GM12878 (cell line): ENCODE results near the gene MAN2B1. TPM values are rescaled to one million over a fixed set of nuclear protein-coding genes. Genes with fewer than 3 reads are reported as not detected.

Source experiments
- ATAC-seq: fragments of 200-7000 bp; cut with Tn5 transposase; 3 replicates; pipeline ENCODE4 v1.9.1; 2020; ENCODE audit warnings: mild to moderate bottlenecking, moderate library complexity
- BruUV-seq: library from RNA; stranded (reverse); fragments of 400-500 nt; replicated peaks from 2 replicates; lab custom pipeline; 2021; lab: Mats Ljungman, UMichigan
- CTCF ChIA-PET: fragments of 300-600 bp; sonication (Branson Sonifier 250); formaldehyde crosslinking; extraction: SDS; loops from one replicate; lab custom pipeline; 2021; ENCODE audit warnings: inconsistent platforms; lab: Yijun Ruan, JAX
- POLR2A ChIA-PET: fragments of 350-600 bp; formaldehyde crosslinking; extraction: SDS; loops from one replicate; lab custom pipeline; 2021; ENCODE audit warnings: inconsistent platforms; lab: Charles Lee
- RAD21 ChIA-PET: fragments of 300-600 bp; sonication (Branson Sonifier 250); formaldehyde crosslinking; loops from one replicate; lab custom pipeline; 2023; ENCODE audit warnings: antibody characterized with exemption; ENCODE audit not compliant: unreplicated experiment; lab: Charles Lee
- SMC1A ChIA-PET: fragments of 300-600 bp; sonication (Branson Sonifier 250); formaldehyde crosslinking; loops from one replicate; lab custom pipeline; 2023; ENCODE audit not compliant: unreplicated experiment, uncharacterized antibody; lab: Charles Lee
- DNase-seq: peaks from one replicate; pipeline ENCODE4 v3.0.0-alpha.2; 2011; ENCODE audit warnings: low read depth, low spot score
- FAIRE-seq: peaks from 3 replicates; lab custom pipeline; 2011; peaks lifted over from hg19 to GRCh38; lab: Jason Lieb, UNC
- H2AFZ ChIP-seq: 2 replicates; pipeline ENCODE4 v1.6.0; 2011; ENCODE audit warnings: low read depth, low read length, control low read depth; ENCODE audit not compliant: control insufficient read depth
- H3K27ac ChIP-seq: 2 replicates; pipeline ENCODE4 v1.5.1; 2011; ENCODE audit warnings: control low read depth; ENCODE audit not compliant: control insufficient read depth, insufficient read depth
- H3K27me3 ChIP-seq, 2 experiments: replicated peaks in 1 of 2; 2 replicates each; pipeline versions ENCODE4 v1.6.0 to v1.6.1; 2011; ENCODE audit warnings: low read length in 1 of 2; ENCODE audit not compliant: control insufficient read depth in 2 of 2, insufficient read depth in 2 of 2
- H3K36me3 ChIP-seq, 2 experiments: 2 replicates each; pipeline ENCODE4 v1.5.1; 2011; ENCODE audit warnings: low read length in 1 of 2; ENCODE audit not compliant: control insufficient read depth in 2 of 2, insufficient read depth in 2 of 2
- H3K4me1 ChIP-seq: 2 replicates; pipeline ENCODE4 v1.6.1; 2011; ENCODE audit warnings: mild to moderate bottlenecking, low read length, moderate library complexity, mixed read lengths; ENCODE audit not compliant: control insufficient read depth, insufficient read depth
- H3K4me2 ChIP-seq: 2 replicates; pipeline ENCODE4 v1.6.0; 2011; ENCODE audit warnings: control low read depth; ENCODE audit not compliant: control insufficient read depth, insufficient read depth
- H3K4me3 ChIP-seq: fragments of 200-600 bp; sonication (generic); 2 replicates; pipeline ENCODE4 v1.5.1; 2016
- H3K79me2 ChIP-seq: 2 replicates; pipeline ENCODE4 v1.6.0; 2011; ENCODE audit warnings: low read length; ENCODE audit not compliant: control insufficient read depth, insufficient read depth
- H3K9ac ChIP-seq: 2 replicates; pipeline ENCODE4 v1.8.0; 2011; ENCODE audit warnings: low read length, control low read depth, mixed read lengths; ENCODE audit not compliant: control insufficient read depth, insufficient read depth
- H3K9me3 ChIP-seq: replicated peaks from 3 replicates; pipeline ENCODE4 v1.5.1; 2011; ENCODE audit warnings: mild to moderate bottlenecking, low read length; ENCODE audit not compliant: control insufficient read depth, insufficient read depth
- H4K20me1 ChIP-seq: 2 replicates; pipeline ENCODE4 v1.6.0; 2011; ENCODE audit not compliant: control insufficient read depth, insufficient read depth
- CREB1 ChIP-seq: IDR thresholded peaks from 2 replicates; pipeline ENCODE4 v1.6.1; 2012; ENCODE audit warnings: low read depth, mild to moderate bottlenecking, inconsistent platforms
- EP300 ChIP-seq, 2 experiments: fragments of 150-350 bp in 1 of 2; IDR thresholded peaks; 2 replicates each; pipeline ENCODE4 v1.6.1; 2011 to 2012; ENCODE audit warnings: low read depth in 2 of 2, low read length in 2 of 2, borderline replicate concordance in 1 of 2, improper control_type of control experiment in 1 of 2, inconsistent platforms in 1 of 2; ENCODE audit not compliant: control insufficient read depth in 1 of 2
- FOS ChIP-seq: IDR thresholded peaks from 3 replicates; pipeline ENCODE4 v1.6.1; 2011; ENCODE audit warnings: borderline replicate concordance; ENCODE audit not compliant: insufficient read length; ENCODE audit errors: extremely low read depth
- JUNB ChIP-seq: IDR thresholded peaks from 2 replicates; pipeline ENCODE4 v1.6.1; 2016; ENCODE audit warnings: antibody characterized with exemption, mild to moderate bottlenecking
- MEF2B ChIP-seq: fragments of 450-650 bp; IDR thresholded peaks from 2 replicates; pipeline ENCODE4 v1.6.1; 2018; ENCODE audit warnings: mild to moderate bottlenecking, moderate library complexity; ENCODE audit not compliant: partially characterized antibody, poor library complexity, severe bottlenecking
- MTA3 ChIP-seq: IDR thresholded peaks from 2 replicates; pipeline ENCODE4 v1.6.1; 2012; ENCODE audit warnings: low read length, inconsistent platforms, borderline replicate concordance
- NFIC ChIP-seq: IDR thresholded peaks from 2 replicates; pipeline ENCODE4 v1.6.1; 2012; ENCODE audit warnings: low read depth, mild to moderate bottlenecking, inconsistent platforms, low read length, moderate library complexity
- NRF1 ChIP-seq: conservative IDR thresholded peaks from 2 replicates; pipeline ENCODE4 v1.6.1; 2011; ENCODE audit warnings: mild to moderate bottlenecking, low read depth, low read length, improper control_type of control experiment
- SMAD1 ChIP-seq: fragments of 450-650 bp; IDR thresholded peaks from 2 replicates; pipeline ENCODE4 v1.6.1; 2018; ENCODE audit warnings: mild to moderate bottlenecking, low read depth; ENCODE audit not compliant: partially characterized antibody
- STAT1 ChIP-seq: fragments of 450-650 bp; conservative IDR thresholded peaks from 2 replicates; pipeline ENCODE4 v1.6.1; 2014; ENCODE audit warnings: antibody characterized with exemption, mild to moderate bottlenecking
- TCF7 ChIP-seq: IDR thresholded peaks from 2 replicates; pipeline ENCODE4 v1.6.1; 2014; ENCODE audit warnings: antibody characterized with exemption, borderline replicate concordance
- ZBED1 ChIP-seq: IDR thresholded peaks from 2 replicates; pipeline ENCODE4 v1.6.1; 2016; ENCODE audit warnings: borderline replicate concordance
- WGBS: methylation state at CpG from one replicate; pipeline ENCODE4 v1.1.6; 2016; ENCODE audit warnings: low lambda C conversion rate; ENCODE audit not compliant: insufficient replicate concordance, insufficient coverage; ENCODE audit errors: missing lambda C conversion rate; 5-methylcytosine and 5-hydroxymethylcytosine counted together
- in situ Hi-C: fragments of 300-500 bp; cut with MboI; formaldehyde crosslinking; loops from 9 replicates; pipeline ENCODE4 v1.14.3; 2018; ENCODE audit warnings: mixed read lengths
- intact Hi-C: fragments of 100-400 bp; cut with micrococcal nuclease; formaldehyde crosslinking; loops from one replicate; pipeline ENCODE4 v1.14.2; 2022; ENCODE audit not compliant: unreplicated experiment
- polyA plus RNA-seq, 11 experiments: library from polyadenylated mRNA; depleted of rRNA in 4 of 11; unstranded in 6 of 11; stranded (reverse) in 5 of 11; fragments of >200 nt; fragmentation: Nextera tagmentation in 4 of 11; fragmentation: Illumina TruSeq in 1 of 11; extraction: Ambion mirVana in 4 of 11; extraction: Trizol in 1 of 11; gene quantifications; 1 replicate in 1 of 11; 2 replicates in 10 of 11; pipeline versions ENCODE4 v1.2.1 to v1.2.3, GENCODE V29; 2011 to 2016; ENCODE audit warnings: inconsistent platforms in 2 of 11, missing spikeins in 2 of 11, low read depth in 1 of 11
- total RNA-seq, 4 experiments: library from RNA; depleted of rRNA in 3 of 4; stranded (reverse); fragments of >200 nt in 3 of 4; fragmentation: Illumina TruSeq in 1 of 4; extraction: Trizol in 1 of 4; gene quantifications; 2 replicates each; pipeline versions ENCODE4 v1.2.1 to v1.2.3, GENCODE V29; 2013 to 2021
- TF ChIP-seq, protein P1 (sequence below): fragments of 150-350 bp; IDR thresholded peaks from 2 replicates; pipeline ENCODE4 v1.6.1; 2014; ENCODE audit warnings: mild to moderate bottlenecking, low read depth, low read length
- TF ChIP-seq, protein P2 (sequence below): fragments of 450-650 bp; IDR thresholded peaks from 2 replicates; pipeline ENCODE4 v1.6.1; 2014; ENCODE audit warnings: mild to moderate bottlenecking
- TF ChIP-seq, protein P3 (sequence below): fragments of 450-650 bp; IDR thresholded peaks from 2 replicates; pipeline ENCODE4 v1.6.1; 2017; ENCODE audit warnings: low read depth, mild to moderate bottlenecking, moderate library complexity
- TF ChIP-seq, protein P4 (sequence below): fragments of 450-650 bp; formaldehyde crosslinking; IDR thresholded peaks from 2 replicates; pipeline ENCODE4 v1.4.0; 2020; ENCODE audit warnings: mild to moderate bottlenecking, moderate library complexity

MAN2B1 gene
- total and polyA plus RNA-seq, 10 of the 15 experiments (the other 5 are each of a cell fraction or from before 2014, with no cell fraction given): 7.6 to 224 (median 81.4) TPM

DNA sequence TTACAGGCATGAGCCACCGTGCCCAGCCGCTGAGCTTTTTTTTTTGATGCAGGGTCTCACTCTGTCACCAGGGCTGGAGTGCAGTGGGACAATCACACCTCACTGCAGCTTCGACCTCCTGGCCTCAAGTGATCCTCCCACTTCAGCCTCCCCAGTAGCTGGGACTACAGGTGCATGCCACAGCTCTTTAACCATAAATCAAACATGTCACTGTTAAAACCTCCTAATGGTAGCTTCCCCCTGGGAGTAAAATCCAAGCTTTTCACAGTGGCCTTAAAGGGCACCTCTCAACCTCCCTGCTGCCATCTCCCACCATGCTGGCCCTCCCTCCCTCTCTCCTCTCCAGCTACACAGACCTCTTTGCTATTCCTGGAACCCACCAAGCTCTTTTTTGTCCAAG lies 19.3 kb upstream of the MAN2B1 start:
- no peak for ATAC-seq
- FAIRE-seq: no peak
- Histone ChIP-seq H3K36me3 (peaks cover 0 to 2% of the 10 kb centered on the region in 2 experiments; a peak in 3 of 4 replicates), H3K4me2 (no peak overlapping the region), H2AFZ (no peak overlapping the region), H3K9ac (no peak overlapping the region), H3K27ac (no peak overlapping the region), H3K4me3 (no peak overlapping the region), H3K4me1 (no peaks in the 10 kb centered on the region), H3K9me3 (no peaks in the 10 kb centered on the region), H4K20me1 (no peaks in the 10 kb centered on the region), H3K27me3 (no peaks in the 10 kb centered on the region), H3K79me2 (no peaks in the 10 kb centered on the region)
- POLR2A ChIA-PET: interaction anchor here (0.6 to 1.5 kb wide), 3 partner anchors 8 to 37 kb away, joined by 3 to 5 read pairs (median 3); partner anchors contain the start of genes FBXW9 and TNPO2
- intact Hi-C loops (no loop called here), in situ Hi-C loops (no loop called here)
- WGBS: 76% methylated on average over 3 of the region's 3 CpGs
- SMC1A ChIA-PET: no interaction called here
- CTCF ChIA-PET: interaction anchor here (1.1 to 1.6 kb wide), 2 partner anchors 9 to 110 kb away, joined by 4 to 7 read pairs; no protein-coding TSS in a partner anchor
- DNase-seq: no peak
- no peak for TF ChIP-seq NFIC
- no peak for TF ChIP-seq STAT1
- no peak for TF ChIP-seq TCF7
- TF ChIP-seq, protein P1, sequence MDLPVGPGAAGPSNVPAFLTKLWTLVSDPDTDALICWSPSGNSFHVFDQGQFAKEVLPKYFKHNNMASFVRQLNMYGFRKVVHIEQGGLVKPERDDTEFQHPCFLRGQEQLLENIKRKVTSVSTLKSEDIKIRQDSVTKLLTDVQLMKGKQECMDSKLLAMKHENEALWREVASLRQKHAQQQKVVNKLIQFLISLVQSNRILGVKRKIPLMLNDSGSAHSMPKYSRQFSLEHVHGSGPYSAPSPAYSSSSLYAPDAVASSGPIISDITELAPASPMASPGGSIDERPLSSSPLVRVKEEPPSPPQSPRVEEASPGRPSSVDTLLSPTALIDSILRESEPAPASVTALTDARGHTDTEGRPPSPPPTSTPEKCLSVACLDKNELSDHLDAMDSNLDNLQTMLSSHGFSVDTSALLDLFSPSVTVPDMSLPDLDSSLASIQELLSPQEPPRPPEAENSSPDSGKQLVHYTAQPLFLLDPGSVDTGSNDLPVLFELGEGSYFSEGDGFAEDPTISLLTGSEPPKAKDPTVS: no peak
- no peak for TF ChIP-seq FOS
- no peak for TF ChIP-seq MEF2B
- no peak for TF ChIP-seq EP300 (IDR thresholded peaks at IDR 0.05; ENCODE audit: borderline replicate concordance in 1 of 2, control insufficient read depth in 1 of 2, low read depth in 2 of 2, low read length in 2 of 2)
- TF ChIP-seq, protein P2, sequence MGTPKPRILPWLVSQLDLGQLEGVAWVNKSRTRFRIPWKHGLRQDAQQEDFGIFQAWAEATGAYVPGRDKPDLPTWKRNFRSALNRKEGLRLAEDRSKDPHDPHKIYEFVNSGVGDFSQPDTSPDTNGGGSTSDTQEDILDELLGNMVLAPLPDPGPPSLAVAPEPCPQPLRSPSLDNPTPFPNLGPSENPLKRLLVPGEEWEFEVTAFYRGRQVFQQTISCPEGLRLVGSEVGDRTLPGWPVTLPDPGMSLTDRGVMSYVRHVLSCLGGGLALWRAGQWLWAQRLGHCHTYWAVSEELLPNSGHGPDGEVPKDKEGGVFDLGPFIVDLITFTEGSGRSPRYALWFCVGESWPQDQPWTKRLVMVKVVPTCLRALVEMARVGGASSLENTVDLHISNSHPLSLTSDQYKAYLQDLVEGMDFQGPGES: no peak
- TF ChIP-seq JUNB: no peak
- TF ChIP-seq SMAD1: no peak
- TF ChIP-seq, protein P3, sequence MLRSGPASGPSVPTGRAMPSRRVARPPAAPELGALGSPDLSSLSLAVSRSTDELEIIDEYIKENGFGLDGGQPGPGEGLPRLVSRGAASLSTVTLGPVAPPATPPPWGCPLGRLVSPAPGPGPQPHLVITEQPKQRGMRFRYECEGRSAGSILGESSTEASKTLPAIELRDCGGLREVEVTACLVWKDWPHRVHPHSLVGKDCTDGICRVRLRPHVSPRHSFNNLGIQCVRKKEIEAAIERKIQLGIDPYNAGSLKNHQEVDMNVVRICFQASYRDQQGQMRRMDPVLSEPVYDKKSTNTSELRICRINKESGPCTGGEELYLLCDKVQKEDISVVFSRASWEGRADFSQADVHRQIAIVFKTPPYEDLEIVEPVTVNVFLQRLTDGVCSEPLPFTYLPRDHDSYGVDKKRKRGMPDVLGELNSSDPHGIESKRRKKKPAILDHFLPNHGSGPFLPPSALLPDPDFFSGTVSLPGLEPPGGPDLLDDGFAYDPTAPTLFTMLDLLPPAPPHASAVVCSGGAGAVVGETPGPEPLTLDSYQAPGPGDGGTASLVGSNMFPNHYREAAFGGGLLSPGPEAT: no peak
- TF ChIP-seq CREB1: no peak
- no peak for TF ChIP-seq ZBED1
- TF ChIP-seq NRF1: no peak
- TF ChIP-seq MTA3: no peak
- TF ChIP-seq, protein P4, sequence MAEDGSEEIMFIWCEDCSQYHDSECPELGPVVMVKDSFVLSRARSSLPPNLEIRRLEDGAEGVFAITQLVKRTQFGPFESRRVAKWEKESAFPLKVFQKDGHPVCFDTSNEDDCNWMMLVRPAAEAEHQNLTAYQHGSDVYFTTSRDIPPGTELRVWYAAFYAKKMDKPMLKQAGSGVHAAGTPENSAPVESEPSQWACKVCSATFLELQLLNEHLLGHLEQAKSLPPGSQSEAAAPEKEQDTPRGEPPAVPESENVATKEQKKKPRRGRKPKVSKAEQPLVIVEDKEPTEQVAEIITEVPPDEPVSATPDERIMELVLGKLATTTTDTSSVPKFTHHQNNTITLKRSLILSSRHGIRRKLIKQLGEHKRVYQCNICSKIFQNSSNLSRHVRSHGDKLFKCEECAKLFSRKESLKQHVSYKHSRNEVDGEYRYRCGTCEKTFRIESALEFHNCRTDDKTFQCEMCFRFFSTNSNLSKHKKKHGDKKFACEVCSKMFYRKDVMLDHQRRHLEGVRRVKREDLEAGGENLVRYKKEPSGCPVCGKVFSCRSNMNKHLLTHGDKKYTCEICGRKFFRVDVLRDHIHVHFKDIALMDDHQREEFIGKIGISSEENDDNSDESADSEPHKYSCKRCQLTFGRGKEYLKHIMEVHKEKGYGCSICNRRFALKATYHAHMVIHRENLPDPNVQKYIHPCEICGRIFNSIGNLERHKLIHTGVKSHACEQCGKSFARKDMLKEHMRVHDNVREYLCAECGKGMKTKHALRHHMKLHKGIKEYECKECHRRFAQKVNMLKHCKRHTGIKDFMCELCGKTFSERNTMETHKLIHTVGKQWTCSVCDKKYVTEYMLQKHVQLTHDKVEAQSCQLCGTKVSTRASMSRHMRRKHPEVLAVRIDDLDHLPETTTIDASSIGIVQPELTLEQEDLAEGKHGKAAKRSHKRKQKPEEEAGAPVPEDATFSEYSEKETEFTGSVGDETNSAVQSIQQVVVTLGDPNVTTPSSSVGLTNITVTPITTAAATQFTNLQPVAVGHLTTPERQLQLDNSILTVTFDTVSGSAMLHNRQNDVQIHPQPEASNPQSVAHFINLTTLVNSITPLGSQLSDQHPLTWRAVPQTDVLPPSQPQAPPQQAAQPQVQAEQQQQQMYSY (CRISPR knock-in tag): no peak
- BruUV-seq: no TSS peak
- RAD21 ChIA-PET: no interaction called here
